ENCODE measurements around the gene MEGF11. TPM values are rescaled to one million over a fixed set of nuclear protein-coding genes. Genes with fewer than 3 reads are reported as not detected.

The MEGF11 gene
- total and polyA plus RNA-seq, 2 donors (not counting 1 experiment from before 2014, with no cell fraction given): under 0.01 TPM; not detected in 1

DNA sequence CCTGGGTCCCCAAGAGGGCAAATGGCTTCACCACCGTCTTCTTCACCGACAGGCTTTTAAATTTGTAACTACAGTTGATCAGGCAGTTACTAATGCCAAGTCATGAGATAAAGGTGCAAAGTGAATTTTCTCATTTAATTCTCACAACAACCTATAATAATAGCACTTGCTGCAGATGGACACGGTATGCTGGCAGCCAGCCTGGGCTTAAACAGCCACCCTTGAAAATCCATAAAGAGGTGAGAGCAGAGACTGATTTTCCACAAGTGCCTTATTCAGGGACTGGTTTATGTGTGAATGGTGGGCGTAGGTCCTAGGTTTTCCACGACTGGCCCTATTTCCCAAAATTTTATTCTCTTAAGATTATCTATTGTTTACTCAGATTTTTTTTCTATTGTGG, 266.4 kb downstream of the MEGF11 start:
- Histone ChIP-seq H3K9ac (ENCODE audit: insufficient read depth, low read length) (no peak overlapping the region), H3K9me3 (ENCODE audit: control insufficient read depth, insufficient read depth, low read depth, low read length) (no peaks in the 10 kb centered on the region), H3K4me3 (replicated peaks in 1 of 4; ENCODE audit: control extremely low read depth in 1 of 4, insufficient read depth in 1 of 4, low read depth in 3 of 4, low read length in 4 of 4) (no peak overlapping the region), H3K27me3 (ENCODE audit: control insufficient read depth, insufficient read depth, low read length) (peaks cover 30% of the 10 kb centered on the region), H3K4me2 (ENCODE audit: extremely low read depth, insufficient read depth, low read length) (no peak overlapping the region), H3K79me2 (ENCODE audit: control insufficient read depth, insufficient read depth, low read length) (no peaks in the 10 kb centered on the region), H3K4me1 (ENCODE audit: control insufficient read depth, extremely low read depth, insufficient read depth, low read length) (no peaks in the 10 kb centered on the region), H4K20me1 (ENCODE audit: control insufficient read depth, extremely low read depth, insufficient read depth, low read length) (peaks cover 3% of the 10 kb centered on the region), H3K36me3 (ENCODE audit: control insufficient read depth, insufficient read depth, low read length) (no peaks in the 10 kb centered on the region), H2AFZ (ENCODE audit: low read length) (no peak overlapping the region), H3K27ac (ENCODE audit: insufficient read depth, low read length) (no peak overlapping the region)
- no peak for DNase-seq (ENCODE audit: low read depth in 2 of 2)
- TF ChIP-seq CTCF (conservative IDR thresholded peaks at IDR 0.05 in 1 of 2, IDR thresholded peaks at IDR 0.05 in 1 of 2; ENCODE audit: low read depth in 1 of 2, low read length in 2 of 2) (no peak), EZH2 (IDR thresholded peaks at IDR 0.05; ENCODE audit: low read length, missing control alignments) (no peak)

- H3K27ac ChIP-seq (ENCODE audit: insufficient read depth, low read length): no peak overlapping the region
- H3K9ac ChIP-seq (ENCODE audit: insufficient read depth, low read length): no peak overlapping the region
- no peaks in the 10 kb centered on the region for H3K4me1 ChIP-seq (ENCODE audit: control insufficient read depth, extremely low read depth, insufficient read depth, low read length)
- no peak overlapping the region for H3K4me2 ChIP-seq (ENCODE audit: extremely low read depth, insufficient read depth, low read length)
- H2AFZ ChIP-seq (ENCODE audit: low read length): no peak overlapping the region
- no peaks in the 10 kb centered on the region for H3K79me2 ChIP-seq (ENCODE audit: control insufficient read depth, insufficient read depth, low read length)
- no peaks in the 10 kb centered on the region for H3K36me3 ChIP-seq (ENCODE audit: control insufficient read depth, insufficient read depth, low read length)
- peaks cover 28% of the 10 kb centered on the region for H3K27me3 ChIP-seq (ENCODE audit: control insufficient read depth, insufficient read depth, low read length)
- H3K4me3 ChIP-seq (replicated peaks in 1 of 4; ENCODE audit: control extremely low read depth in 1 of 4, insufficient read depth in 1 of 4, low read depth in 3 of 4, low read length in 4 of 4): no peak overlapping the region
- no peaks in the 10 kb centered on the region for H3K9me3 ChIP-seq (ENCODE audit: control insufficient read depth, insufficient read depth, low read depth, low read length)
- DNase-seq (ENCODE audit: low read depth in 2 of 2): no peak
- no peak for TF ChIP-seq EZH2 (IDR thresholded peaks at IDR 0.05; ENCODE audit: low read length, missing control alignments)
- no peak for TF ChIP-seq CTCF (conservative IDR thresholded peaks at IDR 0.05 in 1 of 2, IDR thresholded peaks at IDR 0.05 in 1 of 2; ENCODE audit: low read depth in 1 of 2, low read length in 2 of 2)
- peaks cover 2% of the 10 kb centered on the region for H4K20me1 ChIP-seq (ENCODE audit: control insufficient read depth, extremely low read depth, insufficient read depth, low read length)
These were observed 267.1 kb downstream of the MEGF11 start for GRCh38 chr15:65986416-65986815.

GRCh38 chr15:65985387-65985786, 268.2 kb downstream of the MEGF11 start:
- H3K9ac ChIP-seq (ENCODE audit: insufficient read depth, low read length): no peak overlapping the region
- no peaks in the 10 kb centered on the region for H4K20me1 ChIP-seq (ENCODE audit: control insufficient read depth, extremely low read depth, insufficient read depth, low read length)
- H3K4me2 ChIP-seq (ENCODE audit: extremely low read depth, insufficient read depth, low read length): no peak overlapping the region
- H3K27ac ChIP-seq (ENCODE audit: insufficient read depth, low read length): no peak overlapping the region
- H3K9me3 ChIP-seq (ENCODE audit: control insufficient read depth, insufficient read depth, low read depth, low read length): no peaks in the 10 kb centered on the region
- TF ChIP-seq CTCF (conservative IDR thresholded peaks at IDR 0.05 in 1 of 2, IDR thresholded peaks at IDR 0.05 in 1 of 2; ENCODE audit: low read depth in 1 of 2, low read length in 2 of 2) (no peak), EZH2 (IDR thresholded peaks at IDR 0.05; ENCODE audit: low read length, missing control alignments) (no peak)
- no peaks in the 10 kb centered on the region for H3K79me2 ChIP-seq (ENCODE audit: control insufficient read depth, insufficient read depth, low read length)
- no peak overlapping the region for H2AFZ ChIP-seq (ENCODE audit: low read length)
- no peak for DNase-seq (ENCODE audit: low read depth in 2 of 2)
- no peaks in the 10 kb centered on the region for H3K36me3 ChIP-seq (ENCODE audit: control insufficient read depth, insufficient read depth, low read length)
- H3K4me3 ChIP-seq (replicated peaks in 1 of 4; ENCODE audit: control extremely low read depth in 1 of 4, insufficient read depth in 1 of 4, low read depth in 3 of 4, low read length in 4 of 4): no peak overlapping the region
- H3K4me1 ChIP-seq (ENCODE audit: control insufficient read depth, extremely low read depth, insufficient read depth, low read length): no peaks in the 10 kb centered on the region
- H3K27me3 ChIP-seq (ENCODE audit: control insufficient read depth, insufficient read depth, low read length): peaks cover 28% of the 10 kb centered on the region
